ENCODE measurements around the gene LIN52. TPM values are rescaled to one million over a fixed set of nuclear protein-coding genes. Genes with fewer than 3 reads are reported as not detected.

The LIN52 gene
- total RNA-seq, 1 experiment from 2014 or later: 16.9 TPM

GRCh38 chr14:74231784-74232183 is 147.0 kb downstream of the LIN52 start:
- no peak for DNase-seq (ENCODE audit: low spot score)
- H3K27me3 ChIP-seq (replicated peaks; ENCODE audit: insufficient read depth, low read depth, low read length, poor library complexity): peaks cover 52% of the 10 kb centered on the region
- POLR2A ChIA-PET (ENCODE audit: low non-redundant PET): no interaction called here
- H3K4me1 ChIP-seq (ENCODE audit: insufficient read depth, low read length, poor library complexity, severe bottlenecking): no peaks in the 10 kb centered on the region
- no peak overlapping the region for H3K27ac ChIP-seq (ENCODE audit: low read depth, low read length, poor library complexity, severe bottlenecking)
- BruUV-seq (replicated peaks): no TSS peak
- no peak overlapping the region for H3K4me3 ChIP-seq (ENCODE audit: low read depth, low read length, poor library complexity, severe bottlenecking)
- no peaks in the 10 kb centered on the region for H3K36me3 ChIP-seq (ENCODE audit: insufficient read depth, low read length, poor library complexity, severe bottlenecking)
- TF ChIP-seq EZH2 (IDR thresholded peaks at IDR 0.05; ENCODE audit: borderline replicate concordance, low read depth, low read length, poor library complexity, severe bottlenecking): no peak
- TF ChIP-seq, protein P1, sequence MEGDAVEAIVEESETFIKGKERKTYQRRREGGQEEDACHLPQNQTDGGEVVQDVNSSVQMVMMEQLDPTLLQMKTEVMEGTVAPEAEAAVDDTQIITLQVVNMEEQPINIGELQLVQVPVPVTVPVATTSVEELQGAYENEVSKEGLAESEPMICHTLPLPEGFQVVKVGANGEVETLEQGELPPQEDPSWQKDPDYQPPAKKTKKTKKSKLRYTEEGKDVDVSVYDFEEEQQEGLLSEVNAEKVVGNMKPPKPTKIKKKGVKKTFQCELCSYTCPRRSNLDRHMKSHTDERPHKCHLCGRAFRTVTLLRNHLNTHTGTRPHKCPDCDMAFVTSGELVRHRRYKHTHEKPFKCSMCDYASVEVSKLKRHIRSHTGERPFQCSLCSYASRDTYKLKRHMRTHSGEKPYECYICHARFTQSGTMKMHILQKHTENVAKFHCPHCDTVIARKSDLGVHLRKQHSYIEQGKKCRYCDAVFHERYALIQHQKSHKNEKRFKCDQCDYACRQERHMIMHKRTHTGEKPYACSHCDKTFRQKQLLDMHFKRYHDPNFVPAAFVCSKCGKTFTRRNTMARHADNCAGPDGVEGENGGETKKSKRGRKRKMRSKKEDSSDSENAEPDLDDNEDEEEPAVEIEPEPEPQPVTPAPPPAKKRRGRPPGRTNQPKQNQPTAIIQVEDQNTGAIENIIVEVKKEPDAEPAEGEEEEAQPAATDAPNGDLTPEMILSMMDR (conservative IDR thresholded peaks at IDR 0.05; ENCODE audit: low read depth, low read length): no peak
- CTCF ChIA-PET: no interaction called here
- intact Hi-C loops (cut with micrococcal nuclease; ENCODE audit: unreplicated experiment): no loop called here
- no peaks in the 10 kb centered on the region for H3K9me3 ChIP-seq (ENCODE audit: low read depth, low read length, poor library complexity, severe bottlenecking)

- Histone ChIP-seq H3K4me3 (ENCODE audit: low read depth, low read length, poor library complexity, severe bottlenecking) (no peak overlapping the region), H3K9me3 (ENCODE audit: low read depth, low read length, poor library complexity, severe bottlenecking) (no peaks in the 10 kb centered on the region), H3K27ac (ENCODE audit: low read depth, low read length, poor library complexity, severe bottlenecking) (no peak overlapping the region), H3K36me3 (ENCODE audit: insufficient read depth, low read length, poor library complexity, severe bottlenecking) (no peaks in the 10 kb centered on the region), H3K27me3 (replicated peaks; ENCODE audit: insufficient read depth, low read depth, low read length, poor library complexity) (peaks cover 65% of the 10 kb centered on the region), H3K4me1 (ENCODE audit: insufficient read depth, low read length, poor library complexity, severe bottlenecking) (no peaks in the 10 kb centered on the region)
- DNase-seq (ENCODE audit: low spot score): no peak
- ChIA-PET POLR2A (ENCODE audit: low non-redundant PET) (no interaction called here), CTCF (no interaction called here)
- BruUV-seq (replicated peaks): no TSS peak
- TF ChIP-seq, protein P1 (conservative IDR thresholded peaks at IDR 0.05; ENCODE audit: low read depth, low read length): no peak
- no peak for TF ChIP-seq EZH2 (IDR thresholded peaks at IDR 0.05; ENCODE audit: borderline replicate concordance, low read depth, low read length, poor library complexity, severe bottlenecking)
- intact Hi-C loops (cut with micrococcal nuclease; ENCODE audit: unreplicated experiment): no loop called here
Observed at GRCh38 chr14:74235017-74235416, 150.3 kb downstream of the LIN52 start.

DNA sequence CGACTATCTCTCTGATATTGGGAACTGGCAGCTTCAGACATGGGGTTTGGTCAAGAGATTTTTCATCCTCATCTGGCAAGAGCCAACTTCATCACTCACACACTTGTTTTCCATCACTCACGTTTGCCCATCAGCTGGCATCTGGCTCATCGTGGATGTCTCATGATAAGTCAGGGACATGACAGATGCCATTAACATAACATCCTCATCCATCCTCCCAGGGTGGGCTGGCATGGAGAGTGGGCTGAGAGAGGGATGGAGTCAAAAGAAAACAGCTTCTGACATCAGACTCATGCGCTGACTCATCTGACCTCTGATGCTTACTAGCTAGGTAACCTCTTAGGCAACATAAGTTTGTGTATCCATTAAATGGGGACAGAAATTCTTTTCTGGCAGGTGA is 152.7 kb downstream of the LIN52 start:
- POLR2A ChIA-PET (ENCODE audit: low non-redundant PET): no interaction called here
- no TSS peak for BruUV-seq (replicated peaks)
- TF ChIP-seq, protein P1 (conservative IDR thresholded peaks at IDR 0.05; ENCODE audit: low read depth, low read length): no peak
- no peak for TF ChIP-seq EZH2 (IDR thresholded peaks at IDR 0.05; ENCODE audit: borderline replicate concordance, low read depth, low read length, poor library complexity, severe bottlenecking)
- Histone ChIP-seq H3K9me3 (ENCODE audit: low read depth, low read length, poor library complexity, severe bottlenecking) (no peaks in the 10 kb centered on the region), H3K4me3 (ENCODE audit: low read depth, low read length, poor library complexity, severe bottlenecking) (no peak overlapping the region), H3K36me3 (ENCODE audit: insufficient read depth, low read length, poor library complexity, severe bottlenecking) (no peaks in the 10 kb centered on the region), H3K4me1 (ENCODE audit: insufficient read depth, low read length, poor library complexity, severe bottlenecking) (no peaks in the 10 kb centered on the region), H3K27me3 (replicated peaks; ENCODE audit: insufficient read depth, low read depth, low read length, poor library complexity) (peaks cover 78% of the 10 kb centered on the region), H3K27ac (ENCODE audit: low read depth, low read length, poor library complexity, severe bottlenecking) (no peak overlapping the region)
- intact Hi-C loops (cut with micrococcal nuclease; ENCODE audit: unreplicated experiment): no loop called here
- DNase-seq (ENCODE audit: low spot score): no peak
- CTCF ChIA-PET: no interaction called here

All from A673 (cell line).